Muscle of leg (tissue), 11 donors: ENCODE results near the gene ABHD8. TPM values are rescaled to one million over a fixed set of nuclear protein-coding genes. Genes with fewer than 3 reads are reported as not detected.

ENCODE experiments used
- DNase-seq: peaks from one replicate; pipeline ENCODE4 v3.0.0; 2013
- H3K27ac ChIP-seq: one replicate; pipeline ENCODE4 v1.5.1; 2013; ENCODE audit warnings: mild to moderate bottlenecking, low read length, control low read depth
- H3K27me3 ChIP-seq: one replicate; pipeline ENCODE4 v1.6.1; 2013; ENCODE audit warnings: low read length; ENCODE audit not compliant: control insufficient read depth, insufficient read depth
- H3K36me3 ChIP-seq: one replicate; pipeline ENCODE4 v1.6.1; 2013; ENCODE audit warnings: low read length; ENCODE audit not compliant: control insufficient read depth, insufficient read depth
- H3K4me1 ChIP-seq: one replicate; pipeline ENCODE4 v1.6.1; 2013; ENCODE audit warnings: low read length; ENCODE audit not compliant: control insufficient read depth, insufficient read depth
- H3K4me3 ChIP-seq: one replicate; pipeline ENCODE4 v1.5.1; 2013; ENCODE audit warnings: low read length, control low read depth
- H3K9me3 ChIP-seq: replicated peaks from 2 replicates; pipeline ENCODE4 v1.6.1; 2013; ENCODE audit warnings: low read depth, low read length; ENCODE audit not compliant: control insufficient read depth
- WGBS: methylation state at CpG from one replicate; pipeline ENCODE4 v1.1.5; 2013; ENCODE audit warnings: missing lambda C conversion rate; ENCODE audit not compliant: insufficient coverage; 5-methylcytosine and 5-hydroxymethylcytosine counted together
- polyA plus RNA-seq, 8 donors: library from polyadenylated mRNA; unstranded; fragments of 120-200 nt; gene quantifications; one replicate each; pipeline versions ENCODE4 v1.2.1 to v1.2.3, GENCODE V29; 2013; ENCODE audit warnings: inconsistent platforms in 1 of 8, low replicate concordance in 1 of 8; ENCODE audit not compliant: insufficient read length in 8 of 8, insufficient read depth in 1 of 8
- total RNA-seq: library from RNA; stranded (reverse); fragments of 120-200 nt; gene quantifications from one replicate; pipeline ENCODE4 v1.2.4, GENCODE V29; 2013

Gene ABHD8
- total and polyA plus RNA-seq, 9 donors: 6.1 to 10.1 (median 8.4) TPM

GRCh38 chr19:17327654-17328516 lies 24.7 kb upstream of the ABHD8 start:
- DNase-seq: peak; percentile 82

DNA sequence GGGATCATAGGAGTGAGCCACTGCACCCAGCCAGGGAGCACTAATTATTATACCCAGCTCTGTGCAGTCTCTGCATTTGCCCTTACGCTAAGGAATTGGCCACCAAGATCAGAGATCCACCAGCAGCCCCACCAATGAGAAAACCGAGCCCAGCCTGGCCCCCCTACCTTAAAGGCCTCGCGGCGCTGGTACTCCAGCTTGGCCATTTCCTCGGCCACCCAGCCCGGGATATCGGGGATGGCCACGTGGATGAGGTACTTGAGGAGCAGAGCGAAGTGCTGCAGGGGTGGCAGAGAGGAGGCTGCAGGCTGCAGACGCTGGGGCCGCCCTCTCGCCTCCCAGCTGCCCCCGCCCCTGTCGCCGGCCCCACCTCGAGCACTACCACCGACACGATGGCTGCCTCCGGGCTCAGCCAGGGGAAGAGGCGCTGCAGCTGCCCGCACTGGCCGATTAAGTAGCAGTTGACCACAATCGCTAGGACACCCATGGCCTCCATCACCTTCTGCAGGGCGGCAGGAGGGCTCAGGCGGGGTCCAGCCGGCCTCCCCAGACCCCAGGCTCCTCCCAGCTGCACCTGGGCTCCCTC lies 23.9 kb upstream of the ABHD8 start:
- H3K9me3 ChIP-seq: no peaks in the 10 kb centered on the region
- H3K4me3 ChIP-seq: no peak overlapping the region
- peaks cover 13% of the 10 kb centered on the region for H3K4me1 ChIP-seq
- 68% methylated on average over 15 of the region's 27 CpGs for WGBS
- no peak overlapping the region for H3K27ac ChIP-seq
- no peak for DNase-seq
- peaks cover 27% of the 10 kb centered on the region for H3K27me3 ChIP-seq
- peaks cover 35% of the 10 kb centered on the region for H3K36me3 ChIP-seq

More at GRCh38 chr19:17327654-17328516, 24.7 kb upstream of the ABHD8 start:
- peaks cover 27% of the 10 kb centered on the region for H3K27me3 ChIP-seq
- peaks cover 13% of the 10 kb centered on the region for H3K4me1 ChIP-seq
- peaks cover 33% of the 10 kb centered on the region for H3K36me3 ChIP-seq
- no peak overlapping the region for H3K27ac ChIP-seq
- 18% methylated on average over 55 of the region's 64 CpGs for whole genome bisulfite sequencing
- H3K9me3 ChIP-seq: no peaks in the 10 kb centered on the region
- peak overlapping the region; percentile 8 for H3K4me3 ChIP-seq

DNA sequence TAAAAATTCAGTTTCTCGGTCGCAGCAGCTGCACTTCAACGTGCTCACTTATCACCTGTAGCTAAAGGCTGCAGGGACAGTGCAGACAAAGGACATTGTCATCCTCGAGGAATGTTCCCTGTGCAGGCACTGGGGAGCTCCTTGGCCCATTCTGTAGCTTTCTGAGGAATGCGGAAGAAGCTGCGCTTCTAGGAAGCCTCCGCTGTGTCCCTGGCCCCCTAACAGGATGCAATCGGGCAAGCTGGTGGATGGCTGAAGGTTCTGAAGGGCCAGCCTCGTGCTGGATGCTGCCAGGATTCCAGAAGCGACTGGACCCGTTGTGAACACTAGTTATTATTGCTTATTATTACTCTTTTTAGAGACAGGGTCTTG lies 23.4 kb upstream of the ABHD8 start:
- H3K4me3 ChIP-seq: no peak overlapping the region
- peaks cover 27% of the 10 kb centered on the region for H3K27me3 ChIP-seq
- peak; percentile 26 for DNase-seq
- WGBS: 54% methylated on average over 7 of the region's 11 CpGs
- H3K4me1 ChIP-seq: peaks cover 13% of the 10 kb centered on the region
- H3K36me3 ChIP-seq: peaks cover 41% of the 10 kb centered on the region
- H3K9me3 ChIP-seq: no peaks in the 10 kb centered on the region
- H3K27ac ChIP-seq: no peak overlapping the region

- no peak for DNase-seq
- peaks cover 13% of the 10 kb centered on the region for H3K4me1 ChIP-seq
- 97% methylated on average over 5 of the region's 17 CpGs for WGBS
Measured at GRCh38 chr19:17325881-17326594, 22.8 kb upstream of the ABHD8 start.

GRCh38 chr19:17325133-17325532 lies 21.9 kb upstream of the ABHD8 start:
- WGBS: 92% methylated on average over 16 of the region's 20 CpGs
- Histone ChIP-seq H3K4me1 (peaks cover 13% of the 10 kb centered on the region), H3K27ac (no peak overlapping the region), H3K9me3 (no peaks in the 10 kb centered on the region), H3K36me3 (peaks cover 41% of the 10 kb centered on the region), H3K27me3 (peaks cover 17% of the 10 kb centered on the region), H3K4me3 (no peak overlapping the region)
- no peak for DNase-seq

More at GRCh38 chr19:17325881-17326594, 22.8 kb upstream of the ABHD8 start:
- Histone ChIP-seq H3K27ac (no peak overlapping the region), H3K4me3 (no peak overlapping the region), H3K9me3 (no peaks in the 10 kb centered on the region), H3K36me3 (peaks cover 41% of the 10 kb centered on the region), H3K27me3 (peaks cover 26% of the 10 kb centered on the region)

DNA sequence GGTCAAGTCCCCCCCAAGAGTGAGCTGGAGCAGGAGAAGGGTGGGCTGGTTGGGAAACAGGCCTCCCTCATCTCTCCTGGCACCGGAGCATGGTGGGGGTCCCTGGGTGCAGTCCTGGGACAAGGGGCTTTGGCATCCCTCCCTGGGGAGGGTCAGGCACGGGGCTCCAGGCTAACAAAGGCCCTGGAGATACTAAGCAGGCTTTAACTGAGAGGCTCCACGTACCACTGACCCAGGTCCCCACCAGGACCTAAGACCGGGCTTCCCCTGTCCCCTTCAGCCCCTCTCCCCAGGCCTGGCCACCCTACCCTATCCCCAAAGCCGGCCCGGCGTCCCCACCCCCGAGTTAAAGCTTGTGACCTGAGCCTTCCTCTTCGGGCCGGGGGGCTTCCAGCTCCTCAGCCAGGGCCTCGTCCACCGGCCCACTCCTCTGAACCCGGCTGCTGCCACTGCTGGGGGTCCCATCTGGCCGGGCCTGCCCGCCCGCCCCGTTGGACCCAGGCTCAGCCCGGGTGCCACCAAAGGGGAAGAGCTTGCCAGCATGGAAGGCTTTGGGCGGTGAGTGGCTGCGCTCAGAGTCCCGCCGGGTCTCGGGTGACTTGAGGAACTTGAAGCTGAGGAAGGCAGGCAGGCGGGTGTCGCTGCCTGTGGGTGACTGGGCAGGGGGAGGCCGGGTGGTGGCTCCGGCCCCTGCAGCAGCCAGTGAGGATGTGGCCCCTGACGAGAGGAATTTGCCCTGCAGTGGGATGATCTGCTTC lies 21.3 kb upstream of the ABHD8 start:
- DNase-seq: no peak
- H3K4me3 ChIP-seq: no peak overlapping the region
- peaks cover 45% of the 10 kb centered on the region for H3K36me3 ChIP-seq
- peaks cover 11% of the 10 kb centered on the region for H3K27me3 ChIP-seq
- 82% methylated on average over 28 of the region's 28 CpGs for WGBS
- no peak overlapping the region for H3K27ac ChIP-seq
- peaks cover 13% of the 10 kb centered on the region for H3K4me1 ChIP-seq
- no peaks in the 10 kb centered on the region for H3K9me3 ChIP-seq

DNA sequence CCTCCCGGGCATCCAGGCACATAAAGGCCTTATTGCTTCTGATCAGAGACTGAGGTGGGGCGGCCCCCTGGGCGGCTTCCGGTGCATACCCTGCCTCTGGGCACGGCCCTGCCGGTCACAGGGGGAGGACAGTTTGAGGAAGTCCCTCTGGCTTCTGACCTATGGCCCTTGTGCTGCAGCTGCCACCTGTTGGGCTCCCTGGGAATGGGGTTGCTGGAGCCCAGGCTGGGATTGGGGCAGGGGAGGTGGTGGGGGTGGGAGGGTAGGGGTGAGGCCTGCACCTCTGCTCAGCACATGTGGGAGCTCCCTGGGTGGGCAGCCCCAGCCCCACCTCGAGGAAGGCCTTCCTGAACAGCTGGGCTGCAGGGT lies 20.7 kb upstream of the ABHD8 start:
- Histone ChIP-seq H3K9me3 (no peaks in the 10 kb centered on the region), H3K36me3 (peaks cover 50% of the 10 kb centered on the region), H3K4me3 (no peak overlapping the region), H3K4me1 (peaks cover 10% of the 10 kb centered on the region), H3K27me3 (peaks cover 6% of the 10 kb centered on the region), H3K27ac (no peak overlapping the region)
- WGBS: 8% methylated on average over 6 of the region's 7 CpGs
- no peak for DNase-seq

DNA sequence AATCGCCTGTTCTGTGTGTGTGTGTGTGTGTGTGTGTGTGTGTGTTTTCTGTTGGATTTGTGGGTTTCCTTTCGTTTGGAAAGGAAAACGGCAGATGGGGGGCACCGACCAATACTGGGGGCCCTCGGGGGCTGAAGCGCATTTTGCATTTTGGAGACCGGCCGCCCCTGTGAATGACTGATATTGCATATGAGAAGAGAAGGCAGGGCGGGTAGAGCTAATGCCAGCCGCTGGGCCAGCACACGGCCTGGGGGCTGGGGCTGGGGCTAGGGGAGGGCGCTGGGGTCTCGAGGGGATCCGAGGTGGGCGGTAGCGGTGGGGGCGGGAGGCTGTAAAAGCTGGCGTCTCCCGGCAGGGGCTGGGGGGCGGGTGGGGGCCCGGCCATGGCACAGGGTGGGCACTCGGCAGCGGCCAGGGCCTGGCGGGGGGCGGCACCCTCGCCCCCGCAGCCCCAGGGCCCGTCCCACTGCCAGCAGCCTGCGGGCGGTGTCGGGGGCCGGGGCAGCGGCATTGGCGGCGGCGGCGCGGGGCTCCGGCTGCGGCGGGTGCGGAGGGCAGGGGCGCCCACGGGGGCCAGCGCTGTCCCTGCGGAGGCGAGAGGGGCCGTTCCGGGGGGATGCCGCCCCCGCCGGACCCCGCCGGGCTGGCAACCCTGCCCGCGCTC lies 20.2 kb upstream of the ABHD8 start:
- no peak overlapping the region for H3K4me3 ChIP-seq
- no peaks in the 10 kb centered on the region for H3K9me3 ChIP-seq
- H3K36me3 ChIP-seq: peaks cover 55% of the 10 kb centered on the region
- peaks cover 7% of the 10 kb centered on the region for H3K4me1 ChIP-seq
- peaks cover 3% of the 10 kb centered on the region for H3K27me3 ChIP-seq
- no peak overlapping the region for H3K27ac ChIP-seq
- WGBS: 17% methylated on average over 52 of the region's 56 CpGs
- no peak for DNase-seq

DNA sequence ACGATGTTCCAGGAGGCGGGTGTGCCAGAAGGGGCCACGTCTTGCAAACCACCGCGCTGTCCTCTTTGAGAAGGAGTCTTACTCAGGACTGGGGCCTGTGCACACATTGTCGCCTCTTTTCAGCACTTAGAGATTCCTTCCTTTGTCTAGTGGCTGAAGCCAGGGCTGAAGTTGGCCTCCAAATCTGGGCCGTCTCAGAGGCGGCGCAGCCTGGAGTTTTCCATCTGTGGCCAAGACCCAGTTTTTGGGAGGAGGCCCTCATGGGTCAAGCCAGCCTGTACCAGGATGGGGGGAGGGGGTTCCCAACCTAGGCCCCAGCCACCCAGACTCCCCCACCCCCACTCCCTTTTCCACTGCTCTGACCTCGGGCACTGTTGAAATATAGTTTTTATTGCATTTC lies 19.6 kb upstream of the ABHD8 start:
- H3K4me1 ChIP-seq: peaks cover 3% of the 10 kb centered on the region
- H3K36me3 ChIP-seq: peaks cover 55% of the 10 kb centered on the region
- no peak overlapping the region for H3K27ac ChIP-seq
- no peak for DNase-seq
- WGBS: 64% methylated on average over 6 of the region's 10 CpGs
- no peaks in the 10 kb centered on the region for H3K27me3 ChIP-seq
- no peak overlapping the region for H3K4me3 ChIP-seq
- H3K9me3 ChIP-seq: no peaks in the 10 kb centered on the region
